GM21447 (cell line): ENCODE measurements around the gene TMSB10.
"Not testable (repeated sequence)": the region's sequence is repeated elsewhere in the genome, so short reads cannot be mapped to it uniquely, and the experiment has no call there.

Source experiments
- ATAC-seq: cut with Tn5 transposase; IDR thresholded peaks from one replicate; pipeline ENCODE4 v1.9.1; 2021; ENCODE audit not compliant: unreplicated experiment

Gene TMSB10

GRCh38 chr2:84900971-84901370 lies 4.5 kb upstream of the TMSB10 start:
- ATAC-seq, result no peak

GRCh38 chr2:84901593-84902120 lies 3.8 kb upstream of the TMSB10 start:
- ATAC-seq, result no peak

- no peak for ATAC-seq
These were observed 2.9 kb upstream of the TMSB10 start for GRCh38 chr2:84902526-84902925.

- ATAC-seq, result no peak
These were observed 1.3 kb upstream of the TMSB10 start for GRCh38 chr2:84904151-84904550.

GRCh38 chr2:84904717-84905174 lies 710 bp upstream of the TMSB10 start:
- ATAC-seq, result no peak

GRCh38 chr2:84906108-84906899 lies 848 bp downstream of the TMSB10 start:
- ATAC-seq, result peak; percentile 35

- peak; percentile 36 for ATAC-seq
These were observed 1.7 kb downstream of the TMSB10 start for GRCh38 chr2:84906900-84907714.

GRCh38 chr2:84908948-84909713 lies 3.7 kb downstream of the TMSB10 start:
- no peak for ATAC-seq

GRCh38 chr2:84911135-84911678 lies 5.8 kb downstream of the TMSB10 start:
- ATAC-seq, result no peak

GRCh38 chr2:84912984-84913383 lies 7.5 kb downstream of the TMSB10 start:
- ATAC-seq, result no peak

GRCh38 chr2:84914334-84914733 lies 8.9 kb downstream of the TMSB10 start:
- ATAC-seq, result no peak

- ATAC-seq, result not testable (repeated sequence)
These were observed 10.2 kb downstream of the TMSB10 start for GRCh38 chr2:84915675-84916074.

GRCh38 chr2:84917821-84918220 lies 12.4 kb downstream of the TMSB10 start:
- ATAC-seq, result not testable (repeated sequence)

- no peak for ATAC-seq
These were observed 13.0 kb downstream of the TMSB10 start for GRCh38 chr2:84918430-84918829.

- peak; percentile 55 for ATAC-seq
These were observed 14.6 kb downstream of the TMSB10 start for GRCh38 chr2:84919885-84920580.

GRCh38 chr2:84923009-84923408 lies 17.6 kb downstream of the TMSB10 start:
- no peak for ATAC-seq

GRCh38 chr2:84924173-84925106 lies 19.0 kb downstream of the TMSB10 start:
- no peak for ATAC-seq

GRCh38 chr2:84925336-84925723 lies 19.9 kb downstream of the TMSB10 start:
- peak; percentile 0 for ATAC-seq
